Measurements from ENCODE around the gene FLRT1. TPM values are rescaled to one million over a fixed set of nuclear protein-coding genes. Genes with fewer than 3 reads are reported as not detected.

Gene FLRT1
- polyA plus RNA-seq, 1 experiment: 0.42 TPM

- H3K4me3 ChIP-seq (ENCODE audit: low read depth, low read length): no peak overlapping the region
- TF ChIP-seq CTCF (IDR thresholded peaks at IDR 0.05; ENCODE audit: insufficient read depth, low read depth, low read length): no peak
- POLR2A ChIA-PET: no interaction called here
- no peaks in the 10 kb centered on the region for H3K36me3 ChIP-seq (ENCODE audit: control insufficient read depth, insufficient read depth, low read length)
- CTCF ChIA-PET: interaction anchor here (1.3 kb wide), 1 partner anchor 25 kb away, joined by 3 read pairs; no protein-coding TSS in a partner anchor
- no peaks in the 10 kb centered on the region for H3K27me3 ChIP-seq (ENCODE audit: control insufficient read depth, insufficient read depth, low read length)
- no peak for DNase-seq (ENCODE audit: low read depth)
These were observed 46.2 kb downstream of the FLRT1 start for GRCh38 chr11:64081745-64082442.

DNA sequence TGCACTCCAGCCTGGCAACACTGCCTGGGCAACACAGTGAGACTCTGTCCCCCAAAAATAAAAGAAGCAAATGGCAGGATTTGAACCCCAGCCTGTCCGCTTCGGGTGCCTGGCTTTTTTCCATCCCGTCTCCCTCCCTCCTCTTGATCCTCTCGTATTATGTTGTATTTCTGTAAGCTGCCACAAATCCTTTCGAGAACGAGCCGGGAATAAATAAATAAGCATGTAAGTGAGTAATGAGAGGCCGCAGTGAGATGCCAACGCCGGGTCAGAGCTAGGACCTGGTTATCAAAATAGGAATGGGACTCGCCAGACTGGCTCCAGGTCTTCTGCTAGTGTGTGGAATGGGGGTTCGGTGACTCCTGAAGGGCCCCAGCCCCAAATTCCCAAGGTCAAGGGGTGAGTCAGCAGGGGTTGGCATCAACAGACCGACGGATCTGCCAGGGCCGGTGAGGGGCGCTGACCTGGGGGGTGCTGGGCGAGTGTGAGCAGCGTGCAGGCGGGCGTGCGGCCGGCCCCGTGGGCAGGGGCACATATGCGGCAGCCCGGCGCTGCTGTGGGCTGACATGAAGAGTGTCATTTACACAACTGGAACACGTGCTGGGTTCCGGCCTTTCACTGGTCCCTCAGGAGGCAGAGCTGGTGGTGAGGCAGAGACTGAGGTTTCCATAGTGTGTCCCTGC, 47.8 kb downstream of the FLRT1 start:
- POLR2A ChIA-PET: no interaction called here
- TF ChIP-seq CTCF (IDR thresholded peaks at IDR 0.05; ENCODE audit: insufficient read depth, low read depth, low read length): no peak
- CTCF ChIA-PET: no interaction called here
- no peaks in the 10 kb centered on the region for H3K36me3 ChIP-seq (ENCODE audit: control insufficient read depth, insufficient read depth, low read length)
- H3K27me3 ChIP-seq (ENCODE audit: control insufficient read depth, insufficient read depth, low read length): no peaks in the 10 kb centered on the region
- DNase-seq (ENCODE audit: low read depth): no peak
- H3K4me3 ChIP-seq (ENCODE audit: low read depth, low read length): no peak overlapping the region

DNA sequence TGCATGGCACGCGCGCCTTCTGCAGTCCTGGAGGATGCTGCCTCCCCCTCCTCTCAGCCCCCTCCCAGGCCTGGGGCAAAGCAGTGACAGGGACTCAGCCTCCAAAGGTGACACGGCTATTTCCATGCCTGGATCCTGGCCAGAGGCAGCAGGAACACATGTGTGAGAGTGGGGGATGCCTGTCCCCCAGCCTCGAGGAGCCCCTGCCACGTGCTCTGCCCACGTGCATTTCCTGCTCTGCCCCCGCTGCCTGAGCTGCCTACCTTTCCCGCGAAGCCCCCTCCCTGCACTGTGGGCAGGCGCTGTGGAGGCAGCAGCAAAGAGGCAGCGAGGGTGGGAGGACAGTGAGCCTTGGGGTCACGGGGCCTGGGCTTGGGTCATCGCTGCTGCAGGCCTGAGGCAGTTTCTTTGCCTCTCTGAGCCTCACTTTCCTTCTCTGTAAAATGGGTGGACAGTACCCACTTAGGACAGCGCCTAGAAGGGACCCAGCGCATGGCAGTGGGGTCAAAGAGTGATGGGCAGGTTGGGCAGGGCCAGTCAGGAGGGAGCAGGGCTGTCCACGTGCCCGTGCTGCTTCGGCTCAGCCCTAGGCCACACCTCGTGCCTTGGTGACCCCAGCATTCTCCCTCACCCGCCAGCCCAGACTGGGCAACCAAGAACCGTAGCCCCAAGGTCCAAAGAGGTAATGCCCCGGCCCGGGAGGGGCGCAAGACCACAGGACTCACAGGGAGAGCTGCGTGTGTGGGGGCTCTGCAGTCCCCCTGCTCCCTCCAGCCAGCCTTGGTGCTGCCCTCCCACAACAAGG, 48.6 kb downstream of the FLRT1 start:
- Histone ChIP-seq H3K27me3 (ENCODE audit: control insufficient read depth, insufficient read depth, low read length) (no peaks in the 10 kb centered on the region), H3K4me3 (ENCODE audit: low read depth, low read length) (no peak overlapping the region), H3K36me3 (ENCODE audit: control insufficient read depth, insufficient read depth, low read length) (no peaks in the 10 kb centered on the region)
- no peak for TF ChIP-seq CTCF (IDR thresholded peaks at IDR 0.05; ENCODE audit: insufficient read depth, low read depth, low read length)
- DNase-seq (ENCODE audit: low read depth): no peak
- CTCF ChIA-PET: no interaction called here
- POLR2A ChIA-PET: no interaction called here

- Histone ChIP-seq H3K27me3 (ENCODE audit: control insufficient read depth, insufficient read depth, low read length) (no peaks in the 10 kb centered on the region), H3K36me3 (ENCODE audit: control insufficient read depth, insufficient read depth, low read length) (no peaks in the 10 kb centered on the region), H3K4me3 (ENCODE audit: low read depth, low read length) (no peak overlapping the region)
- ChIA-PET POLR2A (no interaction called here), CTCF (no interaction called here)
- no peak for DNase-seq (ENCODE audit: low read depth)
- no peak for TF ChIP-seq CTCF (IDR thresholded peaks at IDR 0.05; ENCODE audit: insufficient read depth, low read depth, low read length)
These were observed 49.4 kb downstream of the FLRT1 start for GRCh38 chr11:64084951-64085710.

Other genes with a start within 250 kb of the FLRT1 start
- 16.2 and 24.4 TPM in 2 replicates for gene SPINDOC, start 222.5 kb upstream of the FLRT1 start, polyA plus RNA-seq (2011; rRNA removed)
- gene MARK2, start 196.8 kb upstream of the FLRT1 start, polyA plus RNA-seq (2011; rRNA removed): 11.1 and 13.8 TPM in 2 replicates
- gene RCOR2, start 118.8 kb upstream of the FLRT1 start, polyA plus RNA-seq (2011; rRNA removed): 1.6 and 2.5 TPM in 2 replicates
- 10.8 and 16.1 TPM in 2 replicates for gene NAA40, start 96.9 kb upstream of the FLRT1 start, polyA plus RNA-seq (2011; rRNA removed)
- 359 and 527 TPM in 2 replicates for gene COX8A, start 61.3 kb upstream of the FLRT1 start, polyA plus RNA-seq (2011; rRNA removed)
- gene OTUB1, start 49.5 kb upstream of the FLRT1 start, polyA plus RNA-seq (2011; rRNA removed): 108 and 143 TPM in 2 replicates
- 11.7 and 12.4 TPM in 2 replicates for gene MACROD1, start 130.2 kb downstream of the FLRT1 start, polyA plus RNA-seq (2011; rRNA removed)
- 139 and 150 TPM in 2 replicates for gene STIP1, start 150.2 kb downstream of the FLRT1 start, polyA plus RNA-seq (2011; rRNA removed)
- 0.83 and 1.9 TPM in 2 replicates for gene FERMT3, start 170.8 kb downstream of the FLRT1 start, polyA plus RNA-seq (2011; rRNA removed)
- 30.7 and 53.1 TPM in 2 replicates for gene TRPT1, start 190.3 kb downstream of the FLRT1 start, polyA plus RNA-seq (2011; rRNA removed)
- gene NUDT22, start 190.3 kb downstream of the FLRT1 start, polyA plus RNA-seq (2011; rRNA removed): 40.5 and 51.2 TPM in 2 replicates
- gene DNAJC4, start 194.6 kb downstream of the FLRT1 start, polyA plus RNA-seq (2011; rRNA removed): 23.5 and 42.1 TPM in 2 replicates
- gene VEGFB, start 198.7 kb downstream of the FLRT1 start, polyA plus RNA-seq (2011; rRNA removed): 10.2 and 13.2 TPM in 2 replicates
- 65.6 and 76.2 TPM in 2 replicates for gene FKBP2, start 205.2 kb downstream of the FLRT1 start, polyA plus RNA-seq (2011; rRNA removed)
- 174 and 283 TPM in 2 replicates for gene PPP1R14B, start 211.0 kb downstream of the FLRT1 start, polyA plus RNA-seq (2011; rRNA removed)
- gene PLCB3, start 215.6 kb downstream of the FLRT1 start, polyA plus RNA-seq (2011; rRNA removed): 17.9 and 30.2 TPM in 2 replicates
- gene BAD, start 248.7 kb downstream of the FLRT1 start, polyA plus RNA-seq (2011; rRNA removed): 62.3 and 85.3 TPM in 2 replicates
- gene GPR137, start 249.9 kb downstream of the FLRT1 start, polyA plus RNA-seq (2011; rRNA removed): 22.6 and 33.7 TPM in 2 replicates